Activated T-helper 1 cell treated with anti-CD3 and anti-CD28 coated beads, Interleukin-12 subunit alpha, Interleukin-12 subunit beta, Interleukin-2, Interleukin-4 antibody, amounts not matched to agents 30 ng/mL and 10 ng/mL and 1 ng/mL, durations not matched to agents 14 hours and 24 hours and 36 hours (primary cell): ENCODE results near the gene NLGN1. TPM values are rescaled to one million over a fixed set of nuclear protein-coding genes. Genes with fewer than 3 reads are reported as not detected.

Experiments
- DNase-seq: peaks from one replicate; pipeline ENCODE4 v3.0.0; 2021; ENCODE audit warnings: low spot score
- H3K27ac Mint-ChIP-seq: one replicate; pipeline ENCODE4 v1.8.0; 2021; ENCODE audit warnings: mild to moderate bottlenecking, mixed read lengths
- H3K27me3 Mint-ChIP-seq: one replicate; pipeline ENCODE4 v1.8.0; 2022; ENCODE audit warnings: mild to moderate bottlenecking, moderate library complexity, mixed read lengths; ENCODE audit not compliant: insufficient read depth
- H3K36me3 Mint-ChIP-seq: one replicate; pipeline ENCODE4 v1.8.0; 2021; ENCODE audit warnings: low read depth, mixed read lengths
- H3K4me1 Mint-ChIP-seq: one replicate; pipeline ENCODE4 v1.8.0; 2021; ENCODE audit warnings: low read depth, mixed read lengths
- H3K4me3 Mint-ChIP-seq: one replicate; pipeline ENCODE4 v1.8.0; 2021; ENCODE audit warnings: mild to moderate bottlenecking, moderate library complexity, mixed read lengths
- H3K9me3 Mint-ChIP-seq: one replicate; pipeline ENCODE4 v1.8.0; 2021; ENCODE audit warnings: mixed read lengths
- intact Hi-C: fragments of 100-400 bp; cut with micrococcal nuclease; formaldehyde crosslinking; loops from one replicate; pipeline ENCODE4 v1.15.1; 2024
- total RNA-seq: library from RNA; stranded (reverse); gene quantifications from 2 replicates; pipeline ENCODE4 v1.2.3, GENCODE V29; 2022

NLGN1 gene
- total RNA-seq, 1 donor from 2014 or later = not detected

DNA sequence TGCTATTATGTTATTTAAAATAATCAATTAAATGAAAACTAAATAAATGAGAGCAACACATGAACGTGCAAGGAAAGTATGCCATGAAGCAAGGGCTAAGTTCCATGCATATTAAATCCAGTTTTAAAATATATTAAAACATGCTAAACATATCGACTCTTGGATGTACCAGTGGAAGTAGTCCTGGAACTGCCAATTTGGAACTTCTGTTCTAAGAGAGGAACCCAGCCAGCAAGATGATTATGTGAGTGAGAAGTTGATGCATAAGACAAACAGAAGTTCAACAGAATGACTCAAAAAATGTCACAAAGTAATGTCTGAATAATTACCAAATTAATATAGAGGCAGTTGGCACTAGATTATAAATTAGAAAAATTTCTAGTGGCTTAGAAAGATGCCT, 714.2 kb downstream of the NLGN1 start:
- no peak overlapping the region for H3K4me3 Mint-ChIP-seq
- no peaks in the 10 kb centered on the region for H3K36me3 Mint-ChIP-seq
- intact Hi-C loops = no loop called here
- H3K27me3 Mint-ChIP-seq = no peaks in the 10 kb centered on the region
- DNase-seq = no peak
- no peaks in the 10 kb centered on the region for H3K4me1 Mint-ChIP-seq
- H3K27ac Mint-ChIP-seq = no peak overlapping the region
- no peaks in the 10 kb centered on the region for H3K9me3 Mint-ChIP-seq

DNA sequence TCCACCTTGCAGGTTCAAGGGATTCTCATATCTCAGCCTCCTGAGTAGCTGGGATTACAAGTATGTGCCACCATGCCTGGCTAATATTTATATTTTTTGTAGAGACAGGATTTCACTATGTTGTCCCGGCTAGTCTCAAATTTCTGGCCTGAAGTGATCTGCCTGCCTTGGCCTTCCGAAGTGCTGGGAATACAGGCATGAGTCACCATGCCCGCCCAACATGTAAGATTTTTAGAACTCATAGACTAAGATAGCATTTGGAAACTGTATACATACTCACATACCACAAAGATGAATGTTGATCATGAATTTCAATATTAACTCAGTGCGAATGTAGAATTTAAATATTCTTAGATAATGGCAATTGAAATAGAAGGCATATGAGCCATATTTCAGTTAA, 718.9 kb downstream of the NLGN1 start:
- H3K4me3 Mint-ChIP-seq = no peak overlapping the region
- intact Hi-C loops = no loop called here

DNA sequence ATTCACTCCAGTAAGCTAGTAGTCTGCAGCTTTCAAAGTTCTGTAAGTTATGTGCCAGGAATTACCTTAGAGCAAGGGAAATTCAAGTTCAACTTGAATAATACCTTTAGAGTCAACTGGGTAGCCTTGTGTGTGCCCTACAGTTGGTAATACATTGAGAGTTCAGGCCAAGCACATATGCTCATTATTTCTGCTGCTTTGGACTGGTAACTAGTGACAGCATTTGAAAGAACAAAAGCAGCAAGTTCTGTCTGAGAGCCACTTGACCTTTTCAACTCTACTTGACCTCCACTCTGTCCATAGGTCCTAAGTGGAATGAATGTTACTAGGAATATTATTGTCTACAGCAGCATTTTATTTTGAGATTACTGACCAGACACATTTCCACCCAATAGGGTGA, 723.5 kb downstream of the NLGN1 start:
- no peaks in the 10 kb centered on the region for H3K36me3 Mint-ChIP-seq
- no peak overlapping the region for H3K4me3 Mint-ChIP-seq
- no peaks in the 10 kb centered on the region for H3K4me1 Mint-ChIP-seq
- intact Hi-C loops = no loop called here
- H3K27me3 Mint-ChIP-seq = no peaks in the 10 kb centered on the region
- H3K27ac Mint-ChIP-seq = no peak overlapping the region
- no peak for DNase-seq
- H3K9me3 Mint-ChIP-seq = no peaks in the 10 kb centered on the region

More for the DNA sequence above, 718.9 kb downstream of the NLGN1 start:
- Mint-ChIP-seq H3K4me1 (no peaks in the 10 kb centered on the region), H3K27ac (no peak overlapping the region), H3K27me3 (no peaks in the 10 kb centered on the region), H3K36me3 (no peaks in the 10 kb centered on the region), H3K9me3 (no peaks in the 10 kb centered on the region)
- DNase-seq = no peak

DNA sequence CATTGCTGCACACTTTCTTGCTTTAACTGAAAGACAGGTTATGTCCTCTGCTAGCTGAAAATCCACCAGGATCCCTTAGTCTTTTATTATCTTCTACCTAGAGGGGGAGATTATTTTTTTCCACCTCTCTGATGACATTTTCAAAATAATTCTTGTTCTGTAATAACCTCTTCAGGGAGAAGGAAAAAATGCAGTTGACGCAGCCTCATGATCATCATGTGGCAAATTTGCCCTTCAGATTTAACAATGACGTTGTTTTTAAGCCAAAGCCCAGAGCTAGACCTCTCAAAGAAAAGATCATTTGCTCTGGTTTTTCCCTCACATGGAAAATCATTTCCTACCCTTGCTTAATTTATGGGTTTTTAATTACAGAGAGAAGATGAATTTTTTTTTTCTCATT, 724.9 kb downstream of the NLGN1 start:
- H3K9me3 Mint-ChIP-seq = no peaks in the 10 kb centered on the region
- H3K36me3 Mint-ChIP-seq = no peaks in the 10 kb centered on the region
- no peak for DNase-seq
- no peak overlapping the region for H3K4me3 Mint-ChIP-seq
- no peak overlapping the region for H3K27ac Mint-ChIP-seq
- no peaks in the 10 kb centered on the region for H3K27me3 Mint-ChIP-seq
- intact Hi-C loops = no loop called here
- no peaks in the 10 kb centered on the region for H3K4me1 Mint-ChIP-seq

DNA sequence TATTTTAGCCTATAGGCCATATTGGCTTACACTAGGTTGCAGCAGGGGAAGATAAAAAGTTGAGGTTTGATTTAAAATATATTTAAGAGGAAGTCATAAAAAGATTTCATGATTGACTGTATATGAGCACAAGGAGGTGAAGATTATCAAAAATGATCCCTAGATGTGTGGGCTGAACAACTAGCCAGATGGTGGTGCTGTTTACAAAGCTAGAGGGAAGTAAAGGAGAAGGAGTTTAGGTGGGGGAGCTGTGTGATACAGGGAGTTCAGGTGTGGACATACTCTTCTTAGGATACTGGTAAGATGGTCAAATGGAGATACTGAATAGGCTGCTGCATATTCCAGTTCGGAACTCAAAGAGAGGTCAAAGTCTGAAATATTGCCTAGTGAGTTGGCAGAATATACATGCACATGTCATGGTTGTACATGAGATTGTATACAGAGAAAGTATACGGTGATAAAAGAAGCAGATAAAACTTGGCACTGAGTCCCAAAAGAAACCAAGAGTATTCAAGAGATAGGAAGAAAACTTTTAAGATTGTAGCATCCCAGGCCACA, 727.8 kb downstream of the NLGN1 start:
- H3K27ac Mint-ChIP-seq = no peak overlapping the region
- no peak overlapping the region for H3K4me3 Mint-ChIP-seq
- intact Hi-C loops = no loop called here
- no peaks in the 10 kb centered on the region for H3K4me1 Mint-ChIP-seq
- no peaks in the 10 kb centered on the region for H3K36me3 Mint-ChIP-seq
- DNase-seq = no peak
- no peaks in the 10 kb centered on the region for H3K27me3 Mint-ChIP-seq
- H3K9me3 Mint-ChIP-seq = no peaks in the 10 kb centered on the region

DNA sequence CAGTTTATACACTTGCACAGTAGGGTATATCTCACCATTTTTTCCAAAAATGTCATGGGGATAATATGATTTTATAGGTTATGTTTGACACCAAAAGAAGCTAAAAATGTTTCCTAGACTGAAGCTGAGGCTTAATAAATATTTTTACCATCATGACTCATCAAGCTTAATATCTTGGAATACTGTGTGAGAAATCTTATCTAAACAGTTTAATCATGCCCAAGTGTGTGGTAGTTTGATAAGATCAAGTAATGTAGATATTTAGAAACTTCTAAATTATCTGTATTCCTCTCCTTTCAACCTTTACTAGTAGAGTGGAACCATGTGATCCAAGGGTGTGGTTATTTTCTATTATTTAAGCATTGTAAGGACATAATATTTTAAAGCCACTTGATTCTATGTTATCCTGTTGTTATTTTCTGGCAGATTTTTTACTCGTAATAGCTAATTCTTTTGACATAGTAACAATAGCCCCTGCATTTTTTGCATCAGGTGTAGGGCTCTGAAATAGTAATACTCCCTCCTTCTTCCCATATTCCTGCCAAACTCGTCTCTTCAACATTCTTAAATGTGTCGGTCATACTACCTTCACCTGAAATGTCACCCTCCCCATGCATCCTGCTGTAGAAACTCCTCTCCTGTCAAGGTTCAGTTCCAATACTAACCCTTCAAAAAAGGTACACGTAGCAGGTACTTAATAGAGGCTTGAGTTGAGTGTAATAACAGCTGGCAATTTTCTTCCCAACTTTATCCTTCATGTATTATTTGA, 729.6 kb downstream of the NLGN1 start:
- intact Hi-C loops = no loop called here
- H3K9me3 Mint-ChIP-seq = no peaks in the 10 kb centered on the region
- H3K4me1 Mint-ChIP-seq = no peaks in the 10 kb centered on the region
- H3K36me3 Mint-ChIP-seq = no peaks in the 10 kb centered on the region
- no peak overlapping the region for H3K4me3 Mint-ChIP-seq
- H3K27me3 Mint-ChIP-seq = no peaks in the 10 kb centered on the region
- no peak overlapping the region for H3K27ac Mint-ChIP-seq
- DNase-seq = no peak

DNA sequence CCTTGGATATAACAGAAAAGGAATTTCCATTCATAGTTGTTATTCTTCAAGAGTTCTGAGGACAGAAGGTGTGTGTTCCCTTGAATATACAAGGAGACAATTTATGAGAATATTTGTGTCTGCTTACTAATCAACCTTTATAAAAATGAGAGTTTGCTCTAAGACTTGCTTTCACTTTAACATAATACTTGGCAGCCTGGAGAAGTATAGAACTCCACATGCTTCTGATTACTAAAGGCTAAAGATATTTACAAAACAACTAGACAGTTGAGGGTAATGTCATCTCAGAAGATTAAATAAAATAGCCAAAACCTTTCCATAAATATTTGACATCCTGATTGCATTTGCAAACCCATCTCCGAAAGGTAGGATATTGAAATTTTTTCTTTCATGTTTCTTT, 734.5 kb downstream of the NLGN1 start:
- H3K4me3 Mint-ChIP-seq = no peak overlapping the region
- H3K4me1 Mint-ChIP-seq = no peaks in the 10 kb centered on the region
- no peak overlapping the region for H3K27ac Mint-ChIP-seq
- H3K36me3 Mint-ChIP-seq = no peaks in the 10 kb centered on the region
- DNase-seq = no peak
- intact Hi-C loops = no loop called here
- H3K27me3 Mint-ChIP-seq = no peaks in the 10 kb centered on the region
- no peaks in the 10 kb centered on the region for H3K9me3 Mint-ChIP-seq

DNA sequence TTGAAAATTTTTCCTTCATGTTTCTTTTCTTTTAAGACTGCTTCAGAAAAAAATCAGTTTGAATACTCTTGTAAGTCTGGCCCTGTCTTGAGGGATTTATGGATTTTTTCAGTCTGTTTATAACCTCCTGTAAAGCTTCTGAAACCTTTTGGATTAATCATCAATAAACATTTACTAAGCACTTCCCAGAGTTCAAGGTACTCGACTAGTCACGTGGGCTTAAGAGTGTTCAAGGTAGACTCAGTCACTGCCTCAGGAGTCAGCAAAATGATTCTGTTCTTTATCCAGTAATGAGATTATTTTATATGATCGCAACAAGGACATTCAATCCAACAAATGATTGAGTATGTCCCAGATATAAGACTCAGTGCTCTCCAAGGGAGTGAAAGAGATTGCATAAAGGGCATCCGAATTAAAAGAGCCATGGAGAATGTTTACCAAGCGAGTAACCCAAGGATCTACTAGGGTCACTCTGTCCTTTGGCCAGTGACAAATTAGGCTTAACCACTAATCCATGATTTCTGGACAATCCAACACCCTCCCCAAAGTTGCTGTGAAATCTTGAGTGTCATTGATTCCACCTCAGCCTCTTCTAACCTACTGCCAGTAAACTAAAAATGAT, 735.0 kb downstream of the NLGN1 start:
- intact Hi-C loops = no loop called here
- Mint-ChIP-seq H3K4me1 (no peaks in the 10 kb centered on the region), H3K4me3 (no peak overlapping the region), H3K9me3 (no peaks in the 10 kb centered on the region), H3K27ac (no peak overlapping the region), H3K27me3 (no peaks in the 10 kb centered on the region), H3K36me3 (no peaks in the 10 kb centered on the region)
- no peak for DNase-seq

DNA sequence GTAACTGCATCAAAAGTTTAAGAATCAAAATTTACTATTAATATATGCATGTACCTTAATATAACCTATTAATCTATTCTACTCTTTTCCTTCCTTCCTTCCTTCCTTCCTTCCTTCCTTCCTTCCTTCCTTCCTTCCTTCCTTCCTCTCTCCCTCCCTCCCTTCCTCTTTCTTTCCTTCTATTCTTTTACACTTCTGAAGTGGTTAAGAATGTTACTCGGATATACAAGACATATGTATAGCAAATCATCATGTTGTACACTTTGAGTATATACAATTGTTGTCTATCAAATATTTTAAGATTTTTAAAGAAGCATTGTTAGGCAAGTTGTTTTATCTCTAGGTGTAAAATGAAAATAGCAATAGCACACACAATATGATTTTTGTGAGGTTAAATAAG, 748.5 kb downstream of the NLGN1 start:
- H3K9me3 Mint-ChIP-seq = peaks cover 6% of the 10 kb centered on the region
- intact Hi-C loops = no loop called here
- H3K27ac Mint-ChIP-seq = no peak overlapping the region
- H3K27me3 Mint-ChIP-seq = no peaks in the 10 kb centered on the region
- H3K4me1 Mint-ChIP-seq = no peaks in the 10 kb centered on the region
- no peaks in the 10 kb centered on the region for H3K36me3 Mint-ChIP-seq
- no peak for DNase-seq
- H3K4me3 Mint-ChIP-seq = no peak overlapping the region

DNA sequence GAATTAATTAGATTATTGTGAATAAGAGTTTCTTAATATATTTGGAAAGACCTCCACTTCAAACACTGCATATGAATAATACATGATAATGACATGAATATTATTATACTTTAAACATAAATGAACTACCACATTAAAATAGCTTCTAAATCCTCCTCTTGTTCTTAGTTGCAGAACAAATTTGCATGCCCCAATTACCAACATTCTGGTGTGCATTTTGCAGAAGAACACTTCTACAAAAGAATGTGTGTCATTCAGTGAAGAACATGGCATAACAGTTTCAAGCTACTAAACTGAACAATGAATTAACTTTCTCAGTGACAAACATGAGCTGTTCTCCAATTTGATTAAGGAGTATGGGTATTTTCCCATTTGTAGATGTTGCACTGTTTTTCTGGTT, 750.3 kb downstream of the NLGN1 start:
- DNase-seq = no peak
- intact Hi-C loops = no loop called here
- no peak overlapping the region for H3K27ac Mint-ChIP-seq
- H3K36me3 Mint-ChIP-seq = no peaks in the 10 kb centered on the region
- no peaks in the 10 kb centered on the region for H3K27me3 Mint-ChIP-seq
- H3K9me3 Mint-ChIP-seq = peaks cover 6% of the 10 kb centered on the region
- no peaks in the 10 kb centered on the region for H3K4me1 Mint-ChIP-seq
- H3K4me3 Mint-ChIP-seq = no peak overlapping the region

DNA sequence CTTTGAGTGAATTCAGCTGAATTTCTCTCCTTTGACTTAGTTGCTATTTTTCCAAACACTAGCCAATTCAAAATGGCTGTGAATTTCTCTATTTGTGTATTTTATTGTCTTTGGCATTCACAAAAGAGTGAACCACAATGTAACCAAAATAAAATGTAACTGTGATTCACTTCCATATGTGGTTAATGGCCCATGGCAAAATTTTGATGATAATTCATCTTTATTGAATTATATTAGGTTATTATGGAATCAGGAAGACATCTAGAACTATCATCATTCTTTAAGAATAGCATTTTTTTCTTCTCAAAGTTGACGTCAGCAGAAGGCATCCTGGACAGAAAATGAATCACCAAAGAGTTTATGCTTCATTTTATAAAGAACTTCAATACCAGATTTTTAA, 756.3 kb downstream of the NLGN1 start:
- Mint-ChIP-seq H3K27ac (no peak overlapping the region), H3K4me3 (no peak overlapping the region), H3K4me1 (no peaks in the 10 kb centered on the region), H3K9me3 (no peaks in the 10 kb centered on the region), H3K27me3 (no peaks in the 10 kb centered on the region), H3K36me3 (no peaks in the 10 kb centered on the region)
- DNase-seq = no peak
- intact Hi-C loops = no loop called here

DNA sequence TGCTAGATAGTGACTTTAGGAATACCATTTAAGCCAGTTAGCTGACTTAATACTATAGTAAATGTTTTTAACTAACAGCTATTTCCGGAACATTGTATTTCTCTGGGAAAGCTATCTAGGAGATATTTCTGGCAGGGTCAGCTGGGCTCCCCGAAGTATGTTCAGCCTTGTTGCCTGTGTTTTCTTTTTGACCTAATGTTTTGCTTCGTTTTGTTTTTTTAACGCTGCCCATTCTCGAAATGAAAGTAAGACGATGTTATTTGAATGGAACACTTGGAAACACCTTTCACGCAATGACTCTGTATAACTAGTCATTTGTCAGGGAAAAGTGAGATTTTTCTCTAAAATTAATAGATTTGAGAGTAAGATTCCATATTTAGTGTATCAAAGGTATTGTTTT, 758.7 kb downstream of the NLGN1 start:
- Mint-ChIP-seq H3K27ac (no peak overlapping the region), H3K4me1 (no peaks in the 10 kb centered on the region), H3K27me3 (no peaks in the 10 kb centered on the region), H3K4me3 (no peak overlapping the region), H3K36me3 (no peaks in the 10 kb centered on the region), H3K9me3 (no peaks in the 10 kb centered on the region)
- intact Hi-C loops = no loop called here
- DNase-seq = no peak

DNA sequence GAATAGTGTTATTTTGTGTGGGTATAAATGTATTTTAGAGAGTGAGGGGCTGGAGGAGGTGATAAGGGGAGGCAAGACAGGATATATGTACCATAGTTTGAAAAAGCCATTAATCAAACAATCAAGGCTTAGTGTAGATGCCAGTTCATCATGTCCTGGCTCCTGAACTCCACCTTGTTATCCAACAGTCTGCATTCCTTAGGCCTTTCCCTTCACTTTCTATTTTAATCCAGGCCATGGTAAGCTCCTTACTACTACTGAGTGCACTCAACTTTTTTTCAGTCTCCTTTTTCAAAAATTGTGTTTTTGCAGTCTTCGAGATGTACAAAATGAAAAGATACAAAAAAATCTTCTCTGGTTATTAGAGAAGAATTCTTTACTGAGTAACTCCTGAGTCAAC, 761.1 kb downstream of the NLGN1 start:
- Mint-ChIP-seq H3K4me3 (no peak overlapping the region), H3K4me1 (no peaks in the 10 kb centered on the region), H3K9me3 (no peaks in the 10 kb centered on the region), H3K27me3 (no peaks in the 10 kb centered on the region), H3K36me3 (no peaks in the 10 kb centered on the region), H3K27ac (no peak overlapping the region)
- DNase-seq = no peak
- intact Hi-C loops = no loop called here
